ENCODE measurements around the gene PLXNB3.
"Not testable (repeated sequence)": the region's sequence is repeated elsewhere in the genome, so short reads cannot be mapped to it uniquely, and the experiment has no call there.

PLXNB3 gene

DNA sequence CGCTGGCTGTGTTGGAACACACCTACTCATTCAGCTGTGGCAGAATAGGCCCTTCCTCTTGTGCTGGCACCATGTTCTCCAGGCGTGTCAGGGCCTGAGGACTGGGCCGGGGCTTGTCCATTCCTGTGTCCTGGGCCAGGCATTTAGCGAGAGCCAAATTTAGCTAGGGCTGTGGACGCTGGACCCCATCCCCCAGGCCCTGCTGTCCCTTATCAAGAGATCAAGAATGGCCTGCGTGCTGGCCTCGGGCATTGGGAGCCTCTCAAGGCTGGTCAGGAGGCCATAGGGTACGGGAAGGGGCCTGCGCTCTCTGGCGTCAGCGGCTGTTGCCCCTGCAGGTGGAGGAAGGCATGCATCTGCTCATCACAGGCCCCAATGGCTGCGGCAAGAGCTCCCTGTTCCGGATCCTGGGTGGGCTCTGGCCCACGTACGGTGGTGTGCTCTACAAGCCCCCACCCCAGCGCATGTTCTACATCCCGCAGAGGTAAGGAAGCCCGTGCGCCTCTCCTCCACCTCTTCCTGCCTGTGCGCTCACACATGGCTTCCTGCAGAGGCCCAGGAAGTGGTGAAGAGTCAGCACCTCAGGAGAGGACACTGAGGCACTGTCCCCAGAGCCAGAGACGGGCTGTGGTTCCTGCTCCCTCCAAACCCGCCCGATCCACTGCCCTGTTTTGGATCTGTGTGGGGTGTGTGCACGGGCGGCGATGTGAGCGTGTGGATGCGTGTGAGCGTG lies 24.1 kb upstream of the PLXNB3 start:
- Mint-ChIP-seq H3K36me3 (ENCODE audit: low read depth) (peaks cover 94% of the 10 kb centered on the region), H3K27ac (no peak overlapping the region), H3K4me3 (no peak overlapping the region), H3K4me1 (ENCODE audit: low read depth) (peaks cover 17% of the 10 kb centered on the region), H3K9me3 (no peaks in the 10 kb centered on the region), H3K27me3 (peaks cover 12% of the 10 kb centered on the region)
- intact Hi-C loops (cut with micrococcal nuclease): no loop called here

DNA sequence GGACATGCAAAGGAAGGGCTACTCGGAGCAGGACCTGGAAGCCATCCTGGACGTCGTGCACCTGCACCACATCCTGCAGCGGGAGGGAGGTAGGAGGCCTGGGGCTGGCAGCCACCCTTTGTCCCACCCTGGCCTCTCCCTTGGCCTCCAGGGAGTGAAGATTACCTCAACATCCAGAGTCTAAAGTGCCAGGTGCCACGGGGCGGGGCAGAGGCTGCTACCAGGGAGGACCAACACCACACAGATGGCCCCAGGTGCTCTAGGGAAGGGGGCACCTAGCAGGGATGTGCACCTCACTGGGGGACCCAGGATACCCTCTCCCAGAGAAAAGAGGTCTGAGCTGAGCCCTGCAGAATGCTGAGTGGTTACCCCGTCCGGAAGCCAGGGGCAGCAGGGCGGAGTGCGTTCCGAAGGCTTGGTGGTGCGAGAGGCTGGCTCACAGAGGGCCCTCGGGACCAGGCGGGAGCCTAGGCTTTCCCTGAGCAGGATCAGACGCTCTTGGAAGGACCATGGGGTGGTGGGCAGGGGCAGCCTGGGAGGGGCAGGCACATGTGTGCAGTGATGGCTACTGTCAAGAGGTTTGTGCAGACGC lies 23.3 kb upstream of the PLXNB3 start:
- Mint-ChIP-seq H3K4me3 (no peak overlapping the region), H3K4me1 (ENCODE audit: low read depth) (peaks cover 16% of the 10 kb centered on the region), H3K27ac (no peak overlapping the region), H3K27me3 (peaks cover 14% of the 10 kb centered on the region), H3K9me3 (no peaks in the 10 kb centered on the region), H3K36me3 (ENCODE audit: low read depth) (peaks cover 86% of the 10 kb centered on the region)
- intact Hi-C loops (cut with micrococcal nuclease): no loop called here

DNA sequence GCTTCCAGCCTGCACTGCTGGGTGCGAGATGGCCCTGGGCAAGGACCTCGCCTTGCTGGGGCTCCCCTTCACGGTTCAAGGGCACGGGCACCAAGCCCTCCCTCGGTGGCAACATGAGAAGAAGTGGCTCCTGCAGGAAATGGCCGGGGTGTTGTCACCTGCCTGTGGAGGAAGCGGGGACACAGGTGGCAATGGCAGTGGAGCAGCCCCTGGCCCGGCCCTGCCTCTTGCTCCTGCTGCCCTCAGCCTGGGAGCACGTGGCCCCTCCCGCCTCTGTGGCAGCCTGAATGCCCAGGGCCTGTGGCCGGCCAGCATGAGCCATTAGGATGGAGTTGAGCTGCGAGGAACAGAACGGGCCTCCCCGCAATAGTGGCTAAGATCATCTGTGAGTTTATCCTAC lies 22.6 kb upstream of the PLXNB3 start:
- peaks cover 16% of the 10 kb centered on the region for H3K4me1 Mint-ChIP-seq (ENCODE audit: low read depth)
- H3K27me3 Mint-ChIP-seq: peaks cover 19% of the 10 kb centered on the region
- H3K27ac Mint-ChIP-seq: no peak overlapping the region
- intact Hi-C loops (cut with micrococcal nuclease): no loop called here
- peaks cover 79% of the 10 kb centered on the region for H3K36me3 Mint-ChIP-seq (ENCODE audit: low read depth)
- H3K9me3 Mint-ChIP-seq: no peaks in the 10 kb centered on the region
- H3K4me3 Mint-ChIP-seq: no peak overlapping the region

DNA sequence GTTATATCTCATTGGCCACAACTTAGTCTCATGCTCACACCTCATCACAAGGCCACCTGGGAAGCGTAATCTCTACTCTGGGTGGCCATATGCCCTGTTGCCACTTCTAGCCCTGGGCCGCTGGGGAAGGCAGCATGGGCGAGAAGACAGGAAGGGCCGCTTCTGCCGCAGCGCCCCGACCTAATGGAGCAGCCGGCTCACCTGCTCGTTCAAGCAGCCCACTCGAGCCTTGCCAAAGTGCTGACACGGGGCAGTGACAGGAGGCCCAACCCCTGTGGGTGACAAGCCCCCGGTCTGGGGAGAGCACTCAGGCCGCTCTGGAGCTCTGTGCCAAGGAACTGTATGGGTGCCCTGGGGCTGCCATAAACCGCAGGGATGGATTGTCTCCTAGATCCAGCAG lies 21.9 kb upstream of the PLXNB3 start:
- peaks cover 22% of the 10 kb centered on the region for H3K27me3 Mint-ChIP-seq
- intact Hi-C loops (cut with micrococcal nuclease); H3K9me3 Mint-ChIP-seq; H3K4me3 Mint-ChIP-seq; H3K27ac Mint-ChIP-seq: not testable (repeated sequence)
- peaks cover 72% of the 10 kb centered on the region for H3K36me3 Mint-ChIP-seq (ENCODE audit: low read depth)
- H3K4me1 Mint-ChIP-seq (ENCODE audit: low read depth): peaks cover 16% of the 10 kb centered on the region

DNA sequence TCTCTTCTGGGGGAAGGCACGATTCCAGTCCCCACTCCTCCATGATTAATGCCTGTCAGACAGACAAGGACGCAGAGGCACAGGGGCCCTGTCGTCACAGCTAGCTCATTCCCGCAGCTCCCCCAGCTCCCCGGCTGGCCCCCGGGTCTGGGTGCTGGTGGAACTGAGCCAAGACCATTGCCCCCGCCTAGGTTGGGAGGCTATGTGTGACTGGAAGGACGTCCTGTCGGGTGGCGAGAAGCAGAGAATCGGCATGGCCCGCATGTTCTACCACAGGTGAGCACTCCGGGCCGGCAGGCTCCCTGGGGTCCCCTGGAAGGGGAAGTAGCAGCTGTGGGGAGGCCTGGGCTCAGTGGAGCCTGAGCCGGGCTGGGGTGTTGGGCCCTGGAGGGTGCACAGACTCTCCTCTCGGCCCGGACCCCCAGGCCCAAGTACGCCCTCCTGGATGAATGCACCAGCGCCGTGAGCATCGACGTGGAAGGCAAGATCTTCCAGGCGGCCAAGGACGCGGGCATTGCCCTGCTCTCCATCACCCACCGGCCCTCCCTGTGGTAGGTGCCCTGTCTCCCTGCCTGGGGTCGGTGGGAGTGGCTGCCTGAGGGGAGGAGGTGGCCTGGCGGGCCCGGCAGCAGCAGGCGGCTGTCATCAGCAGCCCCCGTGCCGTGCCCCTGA lies 21.1 kb upstream of the PLXNB3 start:
- H3K4me3 Mint-ChIP-seq; H3K27ac Mint-ChIP-seq; H3K9me3 Mint-ChIP-seq; intact Hi-C loops (cut with micrococcal nuclease): not testable (repeated sequence)
- Mint-ChIP-seq H3K4me1 (ENCODE audit: low read depth) (peaks cover 16% of the 10 kb centered on the region), H3K36me3 (ENCODE audit: low read depth) (peaks cover 64% of the 10 kb centered on the region), H3K27me3 (peaks cover 22% of the 10 kb centered on the region)

DNA sequence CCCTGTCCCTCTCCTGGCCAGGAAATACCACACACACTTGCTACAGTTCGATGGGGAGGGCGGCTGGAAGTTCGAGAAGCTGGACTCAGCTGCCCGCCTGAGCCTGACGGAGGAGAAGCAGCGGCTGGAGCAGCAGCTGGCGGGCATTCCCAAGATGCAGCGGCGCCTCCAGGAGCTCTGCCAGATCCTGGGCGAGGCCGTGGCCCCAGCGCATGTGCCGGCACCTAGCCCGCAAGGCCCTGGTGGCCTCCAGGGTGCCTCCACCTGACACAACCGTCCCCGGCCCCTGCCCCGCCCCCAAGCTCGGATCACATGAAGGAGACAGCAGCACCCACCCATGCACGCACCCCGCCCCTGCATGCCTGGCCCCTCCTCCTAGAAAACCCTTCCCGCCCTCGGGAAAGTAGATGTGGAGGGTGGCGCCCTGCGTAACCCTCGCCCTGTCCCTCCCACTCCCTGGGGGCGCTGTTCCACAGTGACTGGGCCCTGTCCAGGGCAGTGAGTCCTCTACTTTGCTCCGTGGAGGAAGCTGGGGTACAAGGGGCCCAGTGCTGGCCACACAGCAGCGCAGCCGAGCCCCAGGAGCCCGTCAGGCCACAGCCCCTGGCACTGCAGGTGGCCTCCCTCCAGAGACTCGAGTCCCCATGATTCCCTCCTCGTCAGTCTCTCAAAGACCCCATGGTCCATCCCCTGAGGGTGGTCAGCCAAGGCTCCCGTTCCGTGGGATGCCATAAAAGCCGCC lies 20.4 kb upstream of the PLXNB3 start:
- H3K4me3 Mint-ChIP-seq, H3K27ac Mint-ChIP-seq: not testable (repeated sequence)
- H3K27me3 Mint-ChIP-seq: peaks cover 22% of the 10 kb centered on the region

DNA sequence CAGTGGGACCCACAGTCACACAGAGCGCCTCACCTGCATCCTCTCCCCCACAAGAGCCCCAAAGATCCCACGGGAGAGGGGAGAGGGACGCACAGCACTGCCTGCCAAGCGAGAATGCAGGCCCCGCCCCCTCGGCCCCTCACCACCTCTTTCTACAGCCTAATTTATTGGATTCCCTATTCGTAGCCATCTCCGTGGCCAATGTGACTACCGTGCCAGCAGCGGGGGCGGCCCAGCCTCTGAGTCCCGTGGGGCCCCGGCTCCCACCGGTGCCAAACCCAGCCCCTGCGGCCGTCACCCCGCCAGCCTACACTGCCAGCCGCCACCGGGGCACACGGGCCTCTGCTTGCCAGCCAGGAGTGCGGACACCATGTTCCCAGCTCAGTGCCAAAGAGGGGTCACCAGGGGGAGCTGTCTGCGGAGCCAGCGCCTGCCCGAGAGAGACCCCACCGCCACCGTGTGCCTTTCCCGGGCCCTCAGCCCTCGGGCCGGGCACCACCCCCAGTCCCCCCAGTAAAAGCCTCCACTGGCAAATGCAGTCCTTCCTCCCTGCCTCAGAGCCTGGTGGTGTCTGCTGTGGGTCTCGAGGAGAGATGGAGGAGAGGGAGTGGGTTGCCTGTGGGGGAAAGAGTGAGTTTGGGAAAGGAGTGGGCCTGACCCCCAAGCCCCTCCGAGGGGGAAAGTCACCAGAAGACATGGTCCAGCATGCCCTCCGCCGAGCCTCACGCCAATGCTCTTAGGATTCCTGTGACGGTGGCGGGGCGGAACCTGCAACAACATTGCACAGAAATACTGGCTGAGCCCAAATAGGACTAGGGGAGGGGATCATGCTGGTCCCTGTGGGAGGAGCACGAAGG lies 19.6 kb upstream of the PLXNB3 start:
- Mint-ChIP-seq H3K36me3 (ENCODE audit: low read depth) (peaks cover 49% of the 10 kb centered on the region), H3K27ac (no peak overlapping the region), H3K27me3 (peaks cover 26% of the 10 kb centered on the region), H3K4me1 (ENCODE audit: low read depth) (peaks cover 16% of the 10 kb centered on the region), H3K9me3 (no peaks in the 10 kb centered on the region), H3K4me3 (no peak overlapping the region)
- intact Hi-C loops (cut with micrococcal nuclease): no loop called here

More for the DNA sequence above, 20.4 kb upstream of the PLXNB3 start:
- Mint-ChIP-seq H3K36me3 (ENCODE audit: low read depth) (peaks cover 57% of the 10 kb centered on the region), H3K4me1 (ENCODE audit: low read depth) (peaks cover 16% of the 10 kb centered on the region)
- intact Hi-C loops (cut with micrococcal nuclease); H3K9me3 Mint-ChIP-seq: not testable (repeated sequence)

DNA sequence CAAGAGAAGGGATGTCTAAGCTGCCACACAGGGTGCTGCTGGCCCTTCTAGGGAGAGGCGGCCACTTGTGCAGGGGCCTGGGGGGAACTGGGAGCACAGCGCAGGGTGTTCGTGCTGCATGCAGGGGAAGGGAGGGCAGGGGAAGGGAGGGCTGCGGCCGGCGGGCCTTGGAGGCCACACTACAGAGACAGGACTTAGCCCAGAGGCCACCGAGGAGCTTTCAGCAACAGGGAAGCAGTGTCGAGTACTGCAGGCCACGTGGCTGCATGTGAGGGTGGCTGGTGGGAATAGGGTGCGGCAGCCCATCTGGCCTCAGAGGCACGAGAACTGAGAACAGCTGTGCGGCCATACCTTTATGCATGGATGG lies 19.0 kb upstream of the PLXNB3 start:
- intact Hi-C loops (cut with micrococcal nuclease); H3K9me3 Mint-ChIP-seq; H3K4me3 Mint-ChIP-seq; H3K27ac Mint-ChIP-seq: not testable (repeated sequence)
- H3K36me3 Mint-ChIP-seq (ENCODE audit: low read depth): peaks cover 42% of the 10 kb centered on the region
- H3K4me1 Mint-ChIP-seq (ENCODE audit: low read depth): peaks cover 16% of the 10 kb centered on the region
- peaks cover 31% of the 10 kb centered on the region for H3K27me3 Mint-ChIP-seq

DNA sequence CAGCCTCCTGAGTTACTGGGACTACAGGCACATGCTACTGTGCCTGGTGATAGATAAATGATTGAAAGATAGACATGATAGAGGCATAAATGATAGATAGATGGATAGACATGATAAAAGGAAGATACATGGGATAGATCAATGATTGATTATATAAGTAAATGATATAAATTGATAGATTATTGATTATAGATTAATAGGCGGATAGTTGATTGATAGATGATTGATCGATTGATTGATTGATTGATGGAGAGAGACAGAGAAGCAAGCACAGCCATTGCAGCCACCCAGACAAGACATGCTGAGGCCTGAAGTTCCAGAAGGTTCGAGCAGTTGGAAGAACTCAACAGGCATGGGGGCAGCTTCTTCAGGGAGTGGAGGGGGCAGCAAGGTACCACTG lies 17.7 kb upstream of the PLXNB3 start:
- Mint-ChIP-seq H3K27ac (no peak overlapping the region), H3K9me3 (no peaks in the 10 kb centered on the region), H3K4me3 (no peak overlapping the region), H3K36me3 (ENCODE audit: low read depth) (peaks cover 29% of the 10 kb centered on the region), H3K4me1 (ENCODE audit: low read depth) (peaks cover 16% of the 10 kb centered on the region), H3K27me3 (peaks cover 34% of the 10 kb centered on the region)
- intact Hi-C loops (cut with micrococcal nuclease): no loop called here

DNA sequence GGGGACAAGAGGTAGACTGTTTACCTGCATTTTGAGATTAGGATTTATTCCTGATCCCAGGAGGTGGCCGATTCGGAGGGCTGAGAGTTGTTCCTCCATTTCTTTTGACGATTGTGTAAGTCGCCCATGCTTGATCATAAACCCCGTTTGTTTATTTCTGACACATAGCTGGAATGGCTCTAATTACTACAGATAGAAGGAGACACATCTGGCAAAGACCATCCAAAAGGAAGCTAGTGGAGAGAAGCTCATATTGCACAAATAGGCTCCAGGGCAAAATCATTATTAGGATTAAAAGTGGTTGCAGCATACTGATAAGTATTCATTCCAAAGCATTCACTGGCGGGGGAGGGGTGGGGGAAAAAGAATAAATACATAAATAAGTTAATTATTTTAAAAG lies 17.1 kb upstream of the PLXNB3 start:
- Mint-ChIP-seq H3K27me3 (peaks cover 34% of the 10 kb centered on the region), H3K4me1 (ENCODE audit: low read depth) (peaks cover 16% of the 10 kb centered on the region), H3K36me3 (ENCODE audit: low read depth) (peaks cover 23% of the 10 kb centered on the region)
- H3K4me3 Mint-ChIP-seq; intact Hi-C loops (cut with micrococcal nuclease); H3K27ac Mint-ChIP-seq; H3K9me3 Mint-ChIP-seq: not testable (repeated sequence)

DNA sequence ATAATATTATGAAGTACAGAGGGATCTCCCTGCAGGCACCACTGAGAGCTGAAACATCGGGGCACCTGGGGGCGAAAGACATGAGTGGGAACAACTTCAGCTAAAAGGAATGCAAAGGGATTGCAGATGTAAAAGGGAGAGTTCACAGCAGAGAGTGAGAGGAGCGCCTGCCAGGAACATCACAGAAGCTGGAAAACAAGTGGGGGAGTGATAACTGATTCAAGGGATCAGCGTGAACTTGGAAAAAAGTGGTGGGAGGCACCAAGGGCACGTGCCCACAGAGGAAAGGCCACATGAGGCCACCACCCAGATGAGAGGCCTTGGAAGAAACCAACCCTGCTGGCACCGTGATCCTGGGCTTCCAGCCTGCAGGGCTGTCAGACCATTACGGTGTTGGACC lies 15.0 kb upstream of the PLXNB3 start:
- H3K9me3 Mint-ChIP-seq; H3K27ac Mint-ChIP-seq; H3K4me3 Mint-ChIP-seq; intact Hi-C loops (cut with micrococcal nuclease); H3K36me3 Mint-ChIP-seq (ENCODE audit: low read depth): not testable (repeated sequence)
- peaks cover 29% of the 10 kb centered on the region for H3K27me3 Mint-ChIP-seq
- H3K4me1 Mint-ChIP-seq (ENCODE audit: low read depth): peaks cover 23% of the 10 kb centered on the region

DNA sequence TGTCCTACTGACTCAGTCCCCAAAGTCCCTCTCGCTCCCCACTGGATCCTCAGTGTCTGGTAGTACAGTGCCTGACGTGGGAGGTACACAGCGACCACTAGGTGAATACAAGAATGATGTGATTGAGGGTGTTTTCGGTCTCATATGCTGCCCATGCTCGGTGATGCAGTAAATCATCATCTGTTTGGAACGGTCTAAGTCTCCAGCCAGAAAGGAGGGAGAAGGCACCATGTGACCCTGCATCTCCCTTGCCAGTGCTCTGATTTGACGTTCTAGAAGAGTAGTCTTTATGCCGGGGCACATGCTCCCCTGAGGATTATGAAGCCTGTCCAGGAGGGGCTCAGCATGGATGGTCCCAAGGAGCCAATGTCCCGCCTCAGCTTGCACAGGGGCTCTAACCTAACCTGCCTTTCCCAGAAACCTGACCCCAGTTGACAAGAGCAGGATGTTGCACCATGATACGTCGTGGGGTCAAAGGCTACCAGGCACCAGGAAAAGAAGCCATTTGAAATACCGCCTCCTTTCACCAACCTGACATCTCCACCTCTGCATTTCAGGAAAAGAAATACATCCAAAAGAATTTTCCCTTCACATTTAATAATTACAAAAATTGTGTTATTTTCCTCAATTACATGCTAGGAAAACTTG lies 13.8 kb upstream of the PLXNB3 start:
- H3K36me3 Mint-ChIP-seq (ENCODE audit: low read depth): no peaks in the 10 kb centered on the region
- H3K27me3 Mint-ChIP-seq: peaks cover 22% of the 10 kb centered on the region
- no peak overlapping the region for H3K27ac Mint-ChIP-seq
- H3K9me3 Mint-ChIP-seq: no peaks in the 10 kb centered on the region
- no peak overlapping the region for H3K4me3 Mint-ChIP-seq
- intact Hi-C loops (cut with micrococcal nuclease): no loop called here
- peaks cover 11% of the 10 kb centered on the region for H3K4me1 Mint-ChIP-seq (ENCODE audit: low read depth)

DNA sequence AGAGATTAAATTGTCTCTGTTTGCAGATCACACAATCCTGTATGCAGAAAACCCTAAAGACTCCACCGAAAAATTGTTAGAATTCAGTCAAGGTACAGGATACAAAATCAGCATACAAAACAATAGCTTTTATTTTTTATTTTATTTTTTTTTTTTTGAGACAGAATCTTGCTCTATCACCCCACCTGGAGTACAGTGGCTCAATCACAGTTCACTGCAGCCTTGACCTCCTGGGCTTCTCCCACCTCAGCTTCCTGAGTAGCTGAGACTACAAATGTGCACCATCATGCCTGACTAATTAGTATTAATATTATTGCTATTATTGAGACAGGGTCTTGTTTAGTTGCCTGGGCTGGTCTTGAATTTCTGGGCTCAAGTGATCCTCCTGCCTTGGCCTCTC lies 8.9 kb upstream of the PLXNB3 start:
- Mint-ChIP-seq H3K36me3 (ENCODE audit: low read depth) (no peaks in the 10 kb centered on the region), H3K4me1 (ENCODE audit: low read depth) (peaks cover 19% of the 10 kb centered on the region), H3K27ac (no peak overlapping the region), H3K9me3 (no peaks in the 10 kb centered on the region), H3K27me3 (peaks cover 4% of the 10 kb centered on the region), H3K4me3 (no peak overlapping the region)
- intact Hi-C loops (cut with micrococcal nuclease): no loop called here
